HEK293 (cell line): ENCODE measurements around the gene NFIX.
"Not testable (repeated sequence)": the region's sequence is repeated elsewhere in the genome, so short reads cannot be mapped to it uniquely, and the experiment has no call there.

Experiments
- CTCF ChIP-seq: fragments of 450-650 bp; formaldehyde crosslinking; IDR thresholded peaks from 2 replicates; pipeline ENCODE4 v1.5.1; 2016; ENCODE audit warnings: missing biosample characterization, missing genetic modification characterization
- GLI4 ChIP-seq: fragments of 450-650 bp; formaldehyde crosslinking; IDR thresholded peaks from 2 replicates; pipeline ENCODE4 v1.5.1; 2016; ENCODE audit warnings: missing biosample characterization, missing genetic modification characterization
- ZNF132 ChIP-seq: fragments of 450-650 bp; formaldehyde crosslinking; IDR thresholded peaks from 2 replicates; pipeline ENCODE4 v1.5.1; 2017; ENCODE audit warnings: missing biosample characterization, missing genetic modification characterization, borderline replicate concordance
- ZNF513 ChIP-seq: fragments of 450-650 bp; IDR thresholded peaks from 2 replicates; pipeline ENCODE4 v1.5.1; 2018; ENCODE audit warnings: missing biosample characterization, missing genetic modification characterization

GRCh38 chr19:12976109-12976508 is 19.2 kb upstream of the NFIX start:
- TF ChIP-seq CTCF, ZNF513, ZNF132, GLI4 (tag by site-specific recombination): not testable (repeated sequence)
